GM19468 (cell line): ENCODE data around the gene KLHL21.
"Not testable (repeated sequence)": the region's sequence is repeated elsewhere in the genome, so short reads cannot be mapped to it uniquely, and the experiment has no call there.

ENCODE experiments used
- ATAC-seq: cut with Tn5 transposase; IDR thresholded peaks from one replicate; pipeline ENCODE4 v1.9.1; 2021; ENCODE audit warnings: mild to moderate bottlenecking, moderate library complexity, moderate number of reproducible peaks; ENCODE audit not compliant: unreplicated experiment; ENCODE audit errors: extremely low read depth

The KLHL21 gene

GRCh38 chr1:6560267-6560666, 42.4 kb downstream of the KLHL21 start:
- no peak for ATAC-seq

- ATAC-seq, result not testable (repeated sequence)
Measured at GRCh38 chr1:6559161-6559560, 43.5 kb downstream of the KLHL21 start.

DNA sequence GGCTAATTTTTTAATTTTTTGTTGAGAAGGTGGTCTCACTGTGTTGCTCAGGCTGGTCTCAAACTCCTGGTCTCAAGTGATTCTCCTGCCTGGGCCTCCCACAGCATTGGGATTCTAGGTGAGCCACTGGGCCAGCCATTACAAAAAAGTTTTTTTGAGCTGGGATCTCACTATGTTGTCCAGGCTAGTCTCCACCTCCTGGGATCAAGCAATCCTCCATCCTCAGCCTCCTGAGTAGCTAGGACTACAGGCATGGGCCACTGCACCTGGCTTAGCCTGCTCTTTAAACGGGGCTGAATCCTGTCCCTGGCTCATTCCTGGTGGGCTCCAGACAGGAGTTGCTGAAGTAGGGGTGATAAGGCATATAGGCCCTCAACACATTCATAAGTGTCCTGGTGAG, 45.1 kb downstream of the KLHL21 start:
- ATAC-seq, result no peak

- no peak for ATAC-seq
Measured at GRCh38 chr1:6554907-6555778, 47.5 kb downstream of the KLHL21 start, which contains the start of gene TAS1R1. Gene TAS1R1 (plus strand): TSS chr1:6555307. CDS start chr1:6555374, 67 bp downstream.

- peak; percentile 92 for ATAC-seq
Measured at GRCh38 chr1:6554031-6554906, 48.4 kb downstream of the KLHL21 start, which contains the start of gene NOL9. Gene NOL9 (minus strand): TSS chr1:6554513. CDS start chr1:6554502, 11 bp downstream.

DNA sequence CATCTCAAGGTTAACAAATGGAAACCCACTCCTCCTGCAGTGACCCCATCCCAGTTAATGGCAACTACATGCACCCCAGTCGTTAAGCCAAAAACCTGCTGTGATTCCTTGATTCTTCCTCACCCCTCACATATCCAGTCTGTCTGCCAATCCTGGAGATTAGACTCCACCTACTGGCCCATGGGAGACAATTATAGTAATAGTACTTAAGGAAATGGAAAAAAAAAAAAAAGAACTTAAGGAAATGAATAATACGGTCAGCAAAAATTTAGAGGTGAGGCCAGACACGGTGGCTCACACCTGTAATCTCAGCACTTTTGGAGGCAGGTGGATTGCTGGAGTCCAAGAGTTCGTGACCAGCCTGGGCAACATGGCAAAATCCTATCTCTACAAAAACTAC, 55.4 kb downstream of the KLHL21 start:
- ATAC-seq, result no peak

DNA sequence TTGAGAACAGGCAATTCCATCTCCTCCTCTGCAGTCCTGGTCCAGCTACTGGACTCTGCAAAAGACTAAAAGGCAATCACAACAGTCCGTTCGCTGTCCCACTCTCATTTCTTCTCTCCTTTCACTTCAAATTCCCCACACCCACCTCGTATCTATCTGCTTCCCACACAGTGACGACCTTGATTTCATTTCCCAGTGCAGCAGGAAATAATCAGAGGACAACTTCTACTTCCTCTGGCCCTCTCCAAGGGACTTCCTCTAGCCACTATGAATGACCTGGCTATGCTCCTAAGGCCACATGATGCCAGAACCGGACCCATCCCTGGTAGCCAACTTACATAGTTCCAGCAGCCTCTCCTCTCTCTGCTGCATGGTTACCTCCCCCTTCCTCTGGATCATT, 56.3 kb downstream of the KLHL21 start:
- ATAC-seq, result no peak

GRCh38 chr1:6545276-6546112, 57.2 kb downstream of the KLHL21 start:
- ATAC-seq, result no peak

GRCh38 chr1:6544831-6545230, 57.8 kb downstream of the KLHL21 start:
- no peak for ATAC-seq
